NOMO-1 (cell line): ENCODE measurements around the gene DKC1.
"Not testable (repeated sequence)": the region's sequence is repeated elsewhere in the genome, so short reads cannot be mapped to it uniquely, and the experiment has no call there.

Source experiments
- DNase-seq, 2 experiments: peaks; one replicate each; lab custom pipeline; 2025; ENCODE audit not compliant: unreplicated experiment in 2 of 2; lab: John Stamatoyannopoulos, UW

Gene DKC1

GRCh38 chrX:154817048-154817618 is 54.5 kb downstream of the DKC1 start:
- not testable (repeated sequence) for DNase-seq

DNA sequence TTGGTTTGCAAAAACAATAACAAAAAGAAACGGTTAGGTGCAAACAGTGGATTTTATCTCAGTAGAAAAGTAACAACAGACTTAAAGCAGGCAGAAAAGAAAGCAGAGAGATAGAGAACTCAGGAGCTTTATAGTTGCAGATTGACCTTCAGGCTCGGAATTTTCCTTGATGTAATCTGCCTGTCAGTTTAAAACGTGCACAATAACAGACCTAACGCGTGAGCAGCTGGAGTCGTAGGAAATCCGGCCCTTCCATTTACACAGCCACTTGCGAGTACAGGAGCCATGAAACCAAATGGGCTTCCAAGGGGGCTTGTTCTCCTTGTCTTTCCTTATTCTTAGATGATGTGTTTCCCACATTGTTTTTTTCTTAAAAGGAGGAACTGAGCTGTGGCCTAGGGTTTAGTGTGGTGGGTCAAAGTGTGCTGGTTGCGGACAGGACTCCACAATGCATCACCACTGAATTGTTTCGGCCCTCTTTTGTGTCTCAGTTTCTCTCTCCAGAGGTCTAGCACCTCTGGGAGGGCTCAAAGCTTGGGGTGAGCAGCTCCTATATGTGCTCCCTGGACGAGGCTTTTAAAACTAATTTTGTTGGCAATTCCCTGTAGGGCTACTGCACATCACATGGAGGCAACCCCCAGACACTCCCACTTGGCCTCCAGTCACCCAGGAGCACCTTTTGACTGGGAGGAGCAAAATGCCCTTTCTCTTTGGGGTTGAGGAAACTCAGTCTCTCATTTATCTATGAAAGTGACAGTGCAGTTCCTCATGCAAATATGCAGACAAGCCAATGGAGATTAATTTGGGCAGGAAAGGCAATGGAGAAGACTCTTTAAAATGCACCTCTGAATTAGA is 56.5 kb downstream of the DKC1 start:
- no peak for DNase-seq

GRCh38 chrX:154819771-154820341 is 57.2 kb downstream of the DKC1 start:
- no peak for DNase-seq

DNA sequence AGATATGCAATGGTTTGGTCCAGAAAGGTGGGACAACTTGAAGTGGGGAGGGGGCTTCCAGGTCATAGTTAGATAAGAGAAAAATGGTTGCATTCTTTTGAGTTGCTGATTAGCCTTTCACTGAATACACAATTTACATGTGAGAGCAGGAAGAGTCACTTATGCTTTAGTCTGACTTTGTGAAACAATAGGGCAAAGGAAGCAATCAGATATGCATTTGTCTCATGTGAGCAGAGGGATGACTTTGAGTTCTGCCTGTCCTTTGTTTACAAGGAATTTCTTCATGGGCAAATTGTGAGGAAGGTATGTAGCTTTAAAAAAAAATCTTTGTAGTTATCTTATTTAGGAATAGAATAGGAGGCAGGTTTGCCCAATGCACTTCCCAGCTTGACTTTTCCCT is 58.9 kb downstream of the DKC1 start:
- DNase-seq: no peak

- DNase-seq: no peak
Measured at GRCh38 chrX:154822029-154822428, 59.4 kb downstream of the DKC1 start.

- no peak for DNase-seq
Measured at GRCh38 chrX:154824638-154825037, 62.0 kb downstream of the DKC1 start.

GRCh38 chrX:154825586-154825985 is 62.9 kb downstream of the DKC1 start:
- not testable (repeated sequence) for DNase-seq
